GM12878 (cell line): ENCODE data around the gene TBCB. TPM values are rescaled to one million over a fixed set of nuclear protein-coding genes. Genes with fewer than 3 reads are reported as not detected.

Experiments
- ATAC-seq: fragments of 200-7000 bp; cut with Tn5 transposase; 3 replicates; pipeline ENCODE4 v1.9.1; 2020; ENCODE audit warnings: mild to moderate bottlenecking, moderate library complexity
- BruUV-seq: library from RNA; stranded (reverse); fragments of 400-500 nt; replicated peaks from 2 replicates; lab custom pipeline; 2021; lab: Mats Ljungman, UMichigan
- CTCF ChIA-PET: fragments of 300-600 bp; sonication (Branson Sonifier 250); formaldehyde crosslinking; extraction: SDS; loops from one replicate; lab custom pipeline; 2021; ENCODE audit warnings: inconsistent platforms; lab: Yijun Ruan, JAX
- POLR2A ChIA-PET: fragments of 350-600 bp; formaldehyde crosslinking; extraction: SDS; loops from one replicate; lab custom pipeline; 2021; ENCODE audit warnings: inconsistent platforms; lab: Charles Lee
- RAD21 ChIA-PET: fragments of 300-600 bp; sonication (Branson Sonifier 250); formaldehyde crosslinking; loops from one replicate; lab custom pipeline; 2023; ENCODE audit warnings: antibody characterized with exemption; ENCODE audit not compliant: unreplicated experiment; lab: Charles Lee
- SMC1A ChIA-PET: fragments of 300-600 bp; sonication (Branson Sonifier 250); formaldehyde crosslinking; loops from one replicate; lab custom pipeline; 2023; ENCODE audit not compliant: unreplicated experiment, uncharacterized antibody; lab: Charles Lee
- DNase-seq: peaks from one replicate; pipeline ENCODE4 v3.0.0-alpha.2; 2011; ENCODE audit warnings: low read depth, low spot score
- FAIRE-seq: peaks from 3 replicates; lab custom pipeline; 2011; peaks lifted over from hg19 to GRCh38; lab: Jason Lieb, UNC
- H2AFZ ChIP-seq: 2 replicates; pipeline ENCODE4 v1.6.0; 2011; ENCODE audit warnings: low read depth, low read length, control low read depth; ENCODE audit not compliant: control insufficient read depth
- H3K27ac ChIP-seq: 2 replicates; pipeline ENCODE4 v1.5.1; 2011; ENCODE audit warnings: control low read depth; ENCODE audit not compliant: control insufficient read depth, insufficient read depth
- H3K27me3 ChIP-seq, 2 experiments: replicated peaks in 1 of 2; 2 replicates each; pipeline versions ENCODE4 v1.6.0 to v1.6.1; 2011; ENCODE audit warnings: low read length in 1 of 2; ENCODE audit not compliant: control insufficient read depth in 2 of 2, insufficient read depth in 2 of 2
- H3K36me3 ChIP-seq, 2 experiments: 2 replicates each; pipeline ENCODE4 v1.5.1; 2011; ENCODE audit warnings: low read length in 1 of 2; ENCODE audit not compliant: control insufficient read depth in 2 of 2, insufficient read depth in 2 of 2
- H3K4me1 ChIP-seq: 2 replicates; pipeline ENCODE4 v1.6.1; 2011; ENCODE audit warnings: mild to moderate bottlenecking, low read length, moderate library complexity, mixed read lengths; ENCODE audit not compliant: control insufficient read depth, insufficient read depth
- H3K4me2 ChIP-seq: 2 replicates; pipeline ENCODE4 v1.6.0; 2011; ENCODE audit warnings: control low read depth; ENCODE audit not compliant: control insufficient read depth, insufficient read depth
- H3K4me3 ChIP-seq: fragments of 200-600 bp; sonication (generic); 2 replicates; pipeline ENCODE4 v1.5.1; 2016
- H3K79me2 ChIP-seq: 2 replicates; pipeline ENCODE4 v1.6.0; 2011; ENCODE audit warnings: low read length; ENCODE audit not compliant: control insufficient read depth, insufficient read depth
- H3K9ac ChIP-seq: 2 replicates; pipeline ENCODE4 v1.8.0; 2011; ENCODE audit warnings: low read length, control low read depth, mixed read lengths; ENCODE audit not compliant: control insufficient read depth, insufficient read depth
- H3K9me3 ChIP-seq: replicated peaks from 3 replicates; pipeline ENCODE4 v1.5.1; 2011; ENCODE audit warnings: mild to moderate bottlenecking, low read length; ENCODE audit not compliant: control insufficient read depth, insufficient read depth
- H4K20me1 ChIP-seq: 2 replicates; pipeline ENCODE4 v1.6.0; 2011; ENCODE audit not compliant: control insufficient read depth, insufficient read depth
- BMI1 ChIP-seq: fragments of 450-650 bp; IDR thresholded peaks from 2 replicates; pipeline ENCODE4 v1.6.1; 2016; ENCODE audit warnings: mild to moderate bottlenecking, moderate library complexity, borderline replicate concordance
- CBX3 ChIP-seq: fragments of 200-600 bp; sonication (generic); IDR thresholded peaks from 2 replicates; pipeline ENCODE4 v1.6.1; 2016; ENCODE audit warnings: low read depth, borderline replicate concordance
- CEBPB ChIP-seq, 2 experiments: fragments of 150-350 bp in 1 of 2; IDR thresholded peaks; 2 replicates each; pipeline ENCODE4 v1.6.1; 2012 to 2014; ENCODE audit warnings: low read depth in 2 of 2, low read length in 2 of 2, borderline replicate concordance in 1 of 2, inconsistent platforms in 1 of 2
- CHD4 ChIP-seq: fragments of 200-600 bp; sonication (generic); IDR thresholded peaks from 2 replicates; pipeline ENCODE4 v1.6.1; 2016; ENCODE audit warnings: mild to moderate bottlenecking
- CREB1 ChIP-seq: IDR thresholded peaks from 2 replicates; pipeline ENCODE4 v1.6.1; 2012; ENCODE audit warnings: low read depth, mild to moderate bottlenecking, inconsistent platforms
- ESRRA ChIP-seq: IDR thresholded peaks from 2 replicates; pipeline ENCODE4 v1.6.1; 2012; ENCODE audit warnings: mild to moderate bottlenecking, low read length, improper control_type of control experiment
- ETV6 ChIP-seq, 2 experiments: fragments of 450-650 bp in 1 of 2; IDR thresholded peaks in 1 of 2; conservative IDR thresholded peaks in 1 of 2; 2 replicates each; pipeline ENCODE4 v1.6.1; 2014; ENCODE audit warnings: antibody characterized with exemption in 1 of 2, borderline replicate concordance in 1 of 2, low read depth in 1 of 2, mild to moderate bottlenecking in 1 of 2, moderate library complexity in 1 of 2
- IKZF1 ChIP-seq: fragments of 450-650 bp; conservative IDR thresholded peaks from 2 replicates; pipeline ENCODE4 v1.6.1; 2017; ENCODE audit warnings: antibody characterized with exemption, mild to moderate bottlenecking
- JUNB ChIP-seq: IDR thresholded peaks from 2 replicates; pipeline ENCODE4 v1.6.1; 2016; ENCODE audit warnings: antibody characterized with exemption, mild to moderate bottlenecking
- NKRF ChIP-seq: fragments of 450-650 bp; conservative IDR thresholded peaks from 2 replicates; pipeline ENCODE4 v1.6.1; 2017; ENCODE audit warnings: mild to moderate bottlenecking, moderate library complexity
- NRF1 ChIP-seq: conservative IDR thresholded peaks from 2 replicates; pipeline ENCODE4 v1.6.1; 2011; ENCODE audit warnings: mild to moderate bottlenecking, low read depth, low read length, improper control_type of control experiment
- PAX8 ChIP-seq: fragments of 450-650 bp; IDR thresholded peaks from 2 replicates; pipeline ENCODE4 v1.6.1; 2017; ENCODE audit warnings: mild to moderate bottlenecking, moderate library complexity
- POLR2AphosphoS5 ChIP-seq: IDR thresholded peaks from 2 replicates; pipeline ENCODE4 v1.6.1; 2011; ENCODE audit warnings: mild to moderate bottlenecking, low read length, inconsistent platforms
- SP1 ChIP-seq: IDR thresholded peaks from one replicate; pipeline ENCODE4 v1.6.1; 2011; ENCODE audit warnings: low read depth, low read length
- STAT3 ChIP-seq: IDR thresholded peaks from 2 replicates; pipeline ENCODE4 v1.6.1; 2011; ENCODE audit warnings: low read depth, low read length, improper control_type of control experiment
- TBL1XR1 ChIP-seq: IDR thresholded peaks from 2 replicates; pipeline ENCODE4 v1.6.1; 2012; ENCODE audit warnings: low read depth, low read length, improper control_type of control experiment
- WRNIP1 ChIP-seq: IDR thresholded peaks from 2 replicates; pipeline ENCODE4 v1.6.1; 2011; ENCODE audit warnings: low read depth, low read length, improper control_type of control experiment, borderline replicate concordance
- YY1 ChIP-seq: IDR thresholded peaks from 2 replicates; pipeline ENCODE4 v1.6.1; 2011; ENCODE audit warnings: low read depth, mild to moderate bottlenecking, low read length
- ZNF622 ChIP-seq: fragments of 450-650 bp; IDR thresholded peaks from 2 replicates; pipeline ENCODE4 v1.6.1; 2017; ENCODE audit warnings: mild to moderate bottlenecking, inconsistent platforms
- WGBS: methylation state at CpG from one replicate; pipeline ENCODE4 v1.1.6; 2016; ENCODE audit warnings: low lambda C conversion rate; ENCODE audit not compliant: insufficient replicate concordance, insufficient coverage; ENCODE audit errors: missing lambda C conversion rate; 5-methylcytosine and 5-hydroxymethylcytosine counted together
- in situ Hi-C: fragments of 300-500 bp; cut with MboI; formaldehyde crosslinking; loops from 9 replicates; pipeline ENCODE4 v1.14.3; 2018; ENCODE audit warnings: mixed read lengths
- intact Hi-C: fragments of 100-400 bp; cut with micrococcal nuclease; formaldehyde crosslinking; loops from one replicate; pipeline ENCODE4 v1.14.2; 2022; ENCODE audit not compliant: unreplicated experiment
- polyA plus RNA-seq, 11 experiments: library from polyadenylated mRNA; depleted of rRNA in 4 of 11; unstranded in 6 of 11; stranded (reverse) in 5 of 11; fragments of >200 nt; fragmentation: Nextera tagmentation in 4 of 11; fragmentation: Illumina TruSeq in 1 of 11; extraction: Ambion mirVana in 4 of 11; extraction: Trizol in 1 of 11; gene quantifications; 1 replicate in 1 of 11; 2 replicates in 10 of 11; pipeline versions ENCODE4 v1.2.1 to v1.2.3, GENCODE V29; 2011 to 2016; ENCODE audit warnings: inconsistent platforms in 2 of 11, missing spikeins in 2 of 11, low read depth in 1 of 11
- total RNA-seq, 4 experiments: library from RNA; depleted of rRNA in 3 of 4; stranded (reverse); fragments of >200 nt in 3 of 4; fragmentation: Illumina TruSeq in 1 of 4; extraction: Trizol in 1 of 4; gene quantifications; 2 replicates each; pipeline versions ENCODE4 v1.2.1 to v1.2.3, GENCODE V29; 2013 to 2021
- TF ChIP-seq, protein P1 (sequence below): fragments of 450-650 bp; formaldehyde crosslinking; IDR thresholded peaks from 2 replicates; pipeline ENCODE4 v1.4.0; 2022; ENCODE audit warnings: mild to moderate bottlenecking, moderate library complexity

Gene TBCB
- total and polyA plus RNA-seq, 10 of the 15 experiments (the other 5 are each of a cell fraction or from before 2014, with no cell fraction given) = 9.4 to 193 (median 126) TPM

- RAD21 ChIA-PET = interaction anchor here (1.0 to 2.0 kb wide), 2 partner anchors 11 kb away, joined by 8 to 9 read pairs; no protein-coding TSS in a partner anchor
- in situ Hi-C loops (loop anchor here (10.0 kb wide), 1 partner anchor 1456 kb away; the partner anchor contains the start of genes ZNF540 and ZNF571), intact Hi-C loops (no loop called here)
- H3K4me2 ChIP-seq = peak overlapping the region; percentile 83
- DNase-seq (no peak), ATAC-seq (no peak), FAIRE-seq (no peak)
- peak overlapping the region; percentile 98 for H3K27ac ChIP-seq
- peak overlapping the region; percentile 97; the same call in 1 of the 2 replicates for H3K9ac ChIP-seq
- 29% methylated on average over 6 of the region's 7 CpGs for WGBS
- TF ChIP-seq ETV6 (conservative IDR thresholded peaks at IDR 0.05 in 1 of 2, IDR thresholded peaks at IDR 0.05 in 1 of 2; ENCODE audit: borderline replicate concordance in 1 of 2, low read depth in 1 of 2) = no peak
- no peak for TF ChIP-seq POLR2AphosphoS5
- TF ChIP-seq, protein P1, sequence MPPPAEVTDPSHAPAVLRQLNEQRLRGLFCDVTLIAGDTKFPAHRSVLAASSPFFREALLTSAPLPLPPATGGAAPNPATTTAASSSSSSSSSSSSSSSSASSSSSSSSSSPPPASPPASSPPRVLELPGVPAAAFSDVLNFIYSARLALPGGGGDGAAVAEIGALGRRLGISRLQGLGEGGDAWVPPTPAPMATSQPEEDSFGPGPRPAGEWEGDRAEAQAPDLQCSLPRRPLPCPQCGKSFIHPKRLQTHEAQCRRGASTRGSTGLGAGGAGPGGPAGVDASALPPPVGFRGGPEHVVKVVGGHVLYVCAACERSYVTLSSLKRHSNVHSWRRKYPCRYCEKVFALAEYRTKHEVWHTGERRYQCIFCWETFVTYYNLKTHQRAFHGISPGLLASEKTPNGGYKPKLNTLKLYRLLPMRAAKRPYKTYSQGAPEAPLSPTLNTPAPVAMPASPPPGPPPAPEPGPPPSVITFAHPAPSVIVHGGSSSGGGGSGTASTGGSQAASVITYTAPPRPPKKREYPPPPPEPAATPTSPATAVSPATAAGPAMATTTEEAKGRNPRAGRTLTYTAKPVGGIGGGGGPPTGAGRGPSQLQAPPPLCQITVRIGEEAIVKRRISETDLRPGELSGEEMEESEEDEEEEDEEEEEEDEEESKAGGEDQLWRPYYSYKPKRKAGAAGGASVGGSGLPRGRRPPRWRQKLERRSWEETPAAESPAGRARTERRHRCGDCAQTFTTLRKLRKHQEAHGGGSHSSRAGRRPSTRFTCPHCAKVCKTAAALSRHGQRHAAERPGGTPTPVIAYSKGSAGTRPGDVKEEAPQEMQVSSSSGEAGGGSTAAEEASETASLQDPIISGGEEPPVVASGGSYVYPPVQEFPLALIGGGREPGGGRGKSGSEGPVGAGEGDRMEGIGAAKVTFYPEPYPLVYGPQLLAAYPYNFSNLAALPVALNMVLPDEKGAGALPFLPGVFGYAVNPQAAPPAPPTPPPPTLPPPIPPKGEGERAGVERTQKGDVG (CRISPR knock-in tag) = no peak
- TF ChIP-seq CREB1 = no peak
- no peak for TF ChIP-seq TBL1XR1
- TF ChIP-seq CBX3 = no peak
- no peak for TF ChIP-seq ESRRA
- TF ChIP-seq WRNIP1 = no peak
- no peak for TF ChIP-seq ZNF622
- TF ChIP-seq NKRF = no peak
- no peak for TF ChIP-seq SP1
- no peak for TF ChIP-seq CHD4
- TF ChIP-seq NRF1 = no peak
- TF ChIP-seq BMI1 = no peak
- no peak for TF ChIP-seq JUNB
- TF ChIP-seq IKZF1 = no peak
- no peak for TF ChIP-seq PAX8
- TF ChIP-seq CEBPB (IDR thresholded peaks at IDR 0.05; ENCODE audit: borderline replicate concordance in 1 of 2, low read depth in 2 of 2, low read length in 2 of 2) = no peak
- TF ChIP-seq YY1 = no peak
- no peak for TF ChIP-seq STAT3
- peak overlapping the region; percentile 80 for H3K4me3 ChIP-seq
- SMC1A ChIA-PET = interaction anchor here (2.0 kb wide), 1 partner anchor 11 kb away, joined by 5 read pairs; no protein-coding TSS in a partner anchor
- H3K79me2 ChIP-seq = peaks cover 16% of the 10 kb centered on the region
- peaks cover 6% of the 10 kb centered on the region for H4K20me1 ChIP-seq
- POLR2A ChIA-PET = interaction anchor here (0.5 to 2.0 kb wide), 4 partner anchors 10 to 428 kb away, joined by 3 to 12 read pairs (median 4); no protein-coding TSS in a partner anchor
- CTCF ChIA-PET = interaction anchor here (0.6 to 6.3 kb wide), 2 partner anchors 11 to 30 kb away, joined by 3 to 37 read pairs; no protein-coding TSS in a partner anchor
- peaks cover 10% of the 10 kb centered on the region; the same call in 1 of the 2 replicates for H3K4me1 ChIP-seq
- H3K36me3 ChIP-seq = peaks cover 4% of the 10 kb centered on the region in 2 experiments; a peak in 3 of 4 replicates
- H3K9me3 ChIP-seq = no peaks in the 10 kb centered on the region
- H3K27me3 ChIP-seq = no peaks in the 10 kb centered on the region
- BruUV-seq = no TSS peak
- H2AFZ ChIP-seq = peak overlapping the region; percentile 70
Observed at GRCh38 chr19:36139120-36139472, 23.8 kb downstream of the TBCB start.
